Mesendoderm (in vitro differentiated cells): ENCODE measurements around the gene MNX1.

Experiments used
- DNase-seq: peaks from one replicate; pipeline ENCODE4 v3.0.0; 2013
- H2AK5ac ChIP-seq: 2 replicates; pipeline ENCODE4 v1.6.1; 2013; ENCODE audit warnings: low read length, inconsistent platforms
- H2BK120ac ChIP-seq: 2 replicates; pipeline ENCODE4 v1.6.1; 2013; ENCODE audit warnings: low read depth, mild to moderate bottlenecking, low read length, moderate library complexity, mixed read lengths
- H2BK15ac ChIP-seq: replicated peaks from 2 replicates; pipeline ENCODE4 v1.6.1; 2013; ENCODE audit warnings: low read depth, mild to moderate bottlenecking, moderate library complexity
- H2BK5ac ChIP-seq: 2 replicates; pipeline ENCODE4 v1.6.1; 2013; ENCODE audit warnings: low read length, inconsistent platforms
- H3K18ac ChIP-seq: 2 replicates; pipeline ENCODE4 v1.6.1; 2013; ENCODE audit warnings: mild to moderate bottlenecking, low read length, mixed read lengths
- H3K23ac ChIP-seq: one replicate; pipeline ENCODE4 v1.6.1; 2013; ENCODE audit warnings: low read length
- H3K27ac ChIP-seq: 2 replicates; pipeline ENCODE4 v1.5.1; 2013; ENCODE audit warnings: low read depth, mild to moderate bottlenecking, inconsistent platforms, low read length, moderate library complexity
- H3K27me3 ChIP-seq: 2 replicates; pipeline ENCODE4 v1.6.1; 2013; ENCODE audit warnings: low read length, control low read depth, mild to moderate bottlenecking, inconsistent platforms; ENCODE audit not compliant: insufficient read depth, poor library complexity
- H3K36me3 ChIP-seq: 2 replicates; pipeline ENCODE4 v1.6.1; 2013; ENCODE audit warnings: low read length, inconsistent platforms; ENCODE audit not compliant: control insufficient read depth, insufficient read depth
- H3K4ac ChIP-seq: one replicate; pipeline ENCODE4 v1.6.1; 2013; ENCODE audit warnings: low read depth, mild to moderate bottlenecking, low read length, moderate library complexity
- H3K4me1 ChIP-seq: 2 replicates; pipeline ENCODE4 v1.6.1; 2013; ENCODE audit warnings: low read depth, low read length, inconsistent platforms; ENCODE audit not compliant: control insufficient read depth
- H3K4me2 ChIP-seq: 2 replicates; pipeline ENCODE4 v1.6.1; 2013; ENCODE audit warnings: low read length
- H3K4me3 ChIP-seq: 2 replicates; pipeline ENCODE4 v1.5.1; 2013; ENCODE audit warnings: mild to moderate bottlenecking, low read length
- H3K56ac ChIP-seq: one replicate; pipeline ENCODE4 v1.6.1; 2013; ENCODE audit warnings: low read length
- H3K79me1 ChIP-seq: 2 replicates; pipeline ENCODE4 v1.6.1; 2013; ENCODE audit warnings: low read length, inconsistent platforms
- H3K79me2 ChIP-seq: 2 replicates; pipeline ENCODE4 v1.6.1; 2013; ENCODE audit warnings: mild to moderate bottlenecking, low read length; ENCODE audit not compliant: control insufficient read depth, insufficient read depth
- H3K9ac ChIP-seq: 2 replicates; pipeline ENCODE4 v1.6.1; 2013; ENCODE audit warnings: low read length, inconsistent platforms
- H4K5ac ChIP-seq: one replicate; pipeline ENCODE4 v1.6.1; 2013; ENCODE audit warnings: low read length
- H4K8ac ChIP-seq: one replicate; pipeline ENCODE4 v1.6.1; 2013; ENCODE audit warnings: low read depth, mild to moderate bottlenecking, control low read depth, low read length, moderate library complexity
- WGBS: extraction: QIAGEN DNeasy Blood & Tissue Kit; methylation state at CpG from one replicate; pipeline ENCODE4 v1.1.7; 2013; ENCODE audit warnings: low lambda C conversion rate, missing lambda C conversion rate; ENCODE audit not compliant: insufficient coverage; ENCODE audit errors: extremely low coverage; 5-methylcytosine and 5-hydroxymethylcytosine counted together

Gene MNX1

GRCh38 chr7:157035979-157036378 lies 25.5 kb upstream of the MNX1 start:
- Histone ChIP-seq H2BK15ac (no peak overlapping the region), H3K4ac (no peak overlapping the region), H3K4me1 (no peaks in the 10 kb centered on the region)

GRCh38 chr7:157035302-157035701 lies 24.8 kb upstream of the MNX1 start:
- Histone ChIP-seq H3K27ac (no peak overlapping the region), H3K18ac (no peak overlapping the region), H3K23ac (no peak overlapping the region), H3K56ac (no peak overlapping the region), H2BK15ac (no peak overlapping the region), H2BK120ac (no peak overlapping the region), H3K4me2 (no peak overlapping the region), H2BK5ac (no peak overlapping the region), H2AK5ac (no peak overlapping the region), H3K4me1 (no peaks in the 10 kb centered on the region), H3K4me3 (no peak overlapping the region), H3K4ac (no peak overlapping the region), H3K79me2 (no peaks in the 10 kb centered on the region), H3K79me1 (no peaks in the 10 kb centered on the region), H4K5ac (no peak overlapping the region), H3K36me3 (no peaks in the 10 kb centered on the region), H4K8ac (no peak overlapping the region), H3K27me3 (no peaks in the 10 kb centered on the region), H3K9ac (no peak overlapping the region)
- no peak for DNase-seq
- no CpG with 5 or more reads among the region's 8 CpGs for WGBS

More at GRCh38 chr7:157035979-157036378, 25.5 kb upstream of the MNX1 start:
- H3K23ac ChIP-seq, result no peak overlapping the region
- no peak overlapping the region for H3K4me2 ChIP-seq
- H3K18ac ChIP-seq, result no peak overlapping the region
- WGBS, result no CpG with 5 or more reads among the region's 1 CpG
- no peaks in the 10 kb centered on the region for H3K36me3 ChIP-seq
- no peak overlapping the region for H3K56ac ChIP-seq
- H2BK120ac ChIP-seq, result no peak overlapping the region
- no peak overlapping the region for H3K27ac ChIP-seq
- H3K9ac ChIP-seq, result no peak overlapping the region
- DNase-seq, result no peak
- no peak overlapping the region for H2AK5ac ChIP-seq
- H3K79me2 ChIP-seq, result no peaks in the 10 kb centered on the region
- H3K27me3 ChIP-seq, result no peaks in the 10 kb centered on the region
- H4K8ac ChIP-seq, result no peak overlapping the region
- H3K4me3 ChIP-seq, result no peak overlapping the region
- H3K79me1 ChIP-seq, result no peaks in the 10 kb centered on the region
- no peak overlapping the region for H4K5ac ChIP-seq
- no peak overlapping the region for H2BK5ac ChIP-seq

- Histone ChIP-seq H3K56ac (no peak overlapping the region), H3K4me2 (no peak overlapping the region), H3K18ac (no peak overlapping the region), H3K79me2 (no peaks in the 10 kb centered on the region), H3K4me3 (no peak overlapping the region), H3K4ac (no peak overlapping the region), H4K8ac (no peak overlapping the region), H2BK5ac (no peak overlapping the region), H3K4me1 (no peaks in the 10 kb centered on the region), H2BK120ac (no peak overlapping the region), H2BK15ac (no peak overlapping the region), H3K79me1 (no peaks in the 10 kb centered on the region), H3K23ac (no peak overlapping the region), H3K27ac (no peak overlapping the region), H4K5ac (no peak overlapping the region), H3K36me3 (no peaks in the 10 kb centered on the region), H3K9ac (no peak overlapping the region), H2AK5ac (no peak overlapping the region), H3K27me3 (no peaks in the 10 kb centered on the region)
- no CpG with 5 or more reads among the region's 23 CpGs for WGBS
- DNase-seq, result no peak
These were observed 23.3 kb upstream of the MNX1 start for GRCh38 chr7:157033483-157034473.

GRCh38 chr7:157032644-157033482 lies 22.4 kb upstream of the MNX1 start:
- no peak overlapping the region for H3K23ac ChIP-seq
- H4K5ac ChIP-seq, result no peak overlapping the region
- no peak overlapping the region for H3K4me3 ChIP-seq
- no peak for DNase-seq
- no peak overlapping the region for H3K18ac ChIP-seq
- H3K79me2 ChIP-seq, result no peaks in the 10 kb centered on the region
- no peaks in the 10 kb centered on the region for H3K36me3 ChIP-seq
- no peak overlapping the region for H2BK5ac ChIP-seq
- H3K9ac ChIP-seq, result no peak overlapping the region
- no peaks in the 10 kb centered on the region for H3K79me1 ChIP-seq
- no peak overlapping the region for H3K4ac ChIP-seq
- no peak overlapping the region for H3K4me2 ChIP-seq
- no peak overlapping the region for H4K8ac ChIP-seq
- no peaks in the 10 kb centered on the region for H3K4me1 ChIP-seq
- H3K56ac ChIP-seq, result no peak overlapping the region
- H2BK15ac ChIP-seq, result no peak overlapping the region
- H3K27me3 ChIP-seq, result no peaks in the 10 kb centered on the region
- no CpG with 5 or more reads among the region's 25 CpGs for WGBS
- no peak overlapping the region for H3K27ac ChIP-seq
- H2AK5ac ChIP-seq, result no peak overlapping the region
- no peak overlapping the region for H2BK120ac ChIP-seq

- no CpG with 5 or more reads among the region's 4 CpGs for WGBS
- no peaks in the 10 kb centered on the region for H3K79me2 ChIP-seq
- no peak overlapping the region for H3K4me3 ChIP-seq
- H3K4me2 ChIP-seq, result no peak overlapping the region
- H3K27me3 ChIP-seq, result no peaks in the 10 kb centered on the region
- no peak overlapping the region for H2AK5ac ChIP-seq
- H3K9ac ChIP-seq, result no peak overlapping the region
- no peak overlapping the region for H3K18ac ChIP-seq
- no peaks in the 10 kb centered on the region for H3K36me3 ChIP-seq
- no peak overlapping the region for H3K23ac ChIP-seq
- H2BK5ac ChIP-seq, result no peak overlapping the region
- H2BK15ac ChIP-seq, result no peak overlapping the region
- H4K8ac ChIP-seq, result no peak overlapping the region
- DNase-seq, result no peak
- no peaks in the 10 kb centered on the region for H3K4me1 ChIP-seq
- no peak overlapping the region for H3K4ac ChIP-seq
- H3K27ac ChIP-seq, result no peak overlapping the region
- no peaks in the 10 kb centered on the region for H3K79me1 ChIP-seq
- H4K5ac ChIP-seq, result no peak overlapping the region
- no peak overlapping the region for H3K56ac ChIP-seq
- H2BK120ac ChIP-seq, result no peak overlapping the region
These were observed 21.7 kb upstream of the MNX1 start for GRCh38 chr7:157032128-157032527.
